Measurements from ENCODE around the gene NAT9. TPM values are rescaled to one million over a fixed set of nuclear protein-coding genes. Genes with fewer than 3 reads are reported as not detected.
A peak's percentile ranks its signal among the peaks of the same experiment; 100 is the strongest.

The NAT9 gene
- total RNA-seq, 1 experiment from 2014 or later: 21.9 TPM

- DNase-seq (ENCODE audit: low read depth): peak; percentile 66
These were observed 4.5 kb upstream of the NAT9 start for GRCh38 chr17:74780443-74781238.

- no peak for DNase-seq (ENCODE audit: low read depth)
These were observed 3.8 kb upstream of the NAT9 start for GRCh38 chr17:74779948-74780400.

DNA sequence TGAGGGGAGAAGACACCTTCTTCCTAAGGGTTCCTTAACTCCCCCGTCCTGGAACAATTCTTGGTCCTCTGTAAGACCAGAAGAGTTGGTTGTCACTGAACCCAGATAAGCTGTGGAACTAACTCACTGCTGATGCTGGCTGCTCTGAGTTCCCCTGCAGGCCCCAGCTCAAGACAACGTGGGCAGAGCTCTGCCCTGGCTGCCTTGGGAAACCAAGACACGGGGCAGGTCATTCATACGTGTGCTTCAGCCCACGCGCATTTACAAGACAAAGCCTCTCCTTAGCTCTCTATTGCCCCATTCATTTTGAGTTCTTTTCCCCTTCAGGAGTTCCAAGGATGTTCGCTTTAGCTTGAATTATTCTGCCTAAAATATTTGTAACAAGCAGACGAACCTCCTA, 3.4 kb upstream of the NAT9 start:
- no peak for DNase-seq (ENCODE audit: low read depth)

DNA sequence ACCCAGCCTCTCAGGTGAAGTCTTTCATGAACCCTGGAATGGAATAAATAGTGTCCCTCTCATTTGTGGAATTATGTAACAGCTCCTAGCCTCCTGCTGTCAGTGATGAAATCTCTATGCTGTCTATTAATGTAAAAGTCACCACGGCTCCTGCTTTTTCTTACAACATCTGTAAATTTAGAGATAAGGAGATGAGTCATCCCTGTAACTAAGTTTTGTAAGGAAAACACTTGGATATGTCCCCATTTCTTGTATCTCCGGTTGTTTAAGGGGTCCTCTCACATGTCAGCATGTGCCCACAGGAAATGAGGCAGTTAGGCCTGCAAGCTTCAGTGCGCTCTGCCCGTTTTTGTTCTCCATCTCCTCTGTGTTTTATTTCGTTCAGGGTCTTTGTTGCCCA, 2.8 kb upstream of the NAT9 start:
- DNase-seq (ENCODE audit: low read depth): no peak

- DNase-seq (ENCODE audit: low read depth): no peak
These were observed 1.9 kb upstream of the NAT9 start for GRCh38 chr17:74777901-74778515.

DNA sequence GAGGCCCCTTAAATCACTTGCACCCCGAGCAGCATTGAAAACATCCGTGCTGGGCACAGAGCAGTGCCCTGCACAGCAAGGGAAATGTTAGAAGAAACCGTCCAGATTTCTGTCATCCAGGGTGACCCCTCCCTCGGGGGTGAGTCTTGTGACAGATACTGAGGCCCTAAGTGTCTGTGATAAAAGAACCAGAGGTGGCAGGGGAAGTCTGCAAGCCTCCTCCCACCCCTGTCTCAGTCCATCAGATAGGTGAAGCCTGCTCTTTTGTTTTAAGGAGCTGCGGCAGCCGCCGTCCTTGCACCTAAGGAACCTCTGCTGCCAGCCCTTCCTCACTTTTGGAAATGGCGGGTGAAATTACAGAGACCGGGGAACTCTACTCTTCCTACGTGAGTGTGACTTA, 845 bp upstream of the NAT9 start:
- DNase-seq (ENCODE audit: low read depth): no peak

- DNase-seq (ENCODE audit: low read depth): no peak
These were observed 619 bp downstream of the NAT9 start for GRCh38 chr17:74775409-74776043.

DNA sequence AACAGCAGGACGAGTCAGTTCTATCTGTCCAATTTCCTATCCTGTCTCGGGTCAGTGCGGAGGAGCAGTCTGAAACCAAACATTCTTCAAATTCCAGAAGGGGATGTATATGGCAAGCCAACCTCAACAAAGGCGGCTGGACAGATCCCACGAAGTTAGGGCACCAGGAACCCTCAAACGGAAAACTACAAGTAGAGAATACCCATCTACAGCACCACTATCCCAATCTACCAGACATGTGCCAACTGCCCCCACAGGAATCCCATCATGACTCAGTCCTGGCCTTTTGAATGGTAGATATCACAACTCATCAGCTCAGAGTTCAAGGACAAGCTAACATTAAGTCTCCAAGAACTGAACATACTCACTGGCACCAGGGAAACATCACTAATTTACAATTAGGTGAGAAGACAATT, 2.3 kb downstream of the NAT9 start:
- DNase-seq (ENCODE audit: low read depth): peak; percentile 50

DNA sequence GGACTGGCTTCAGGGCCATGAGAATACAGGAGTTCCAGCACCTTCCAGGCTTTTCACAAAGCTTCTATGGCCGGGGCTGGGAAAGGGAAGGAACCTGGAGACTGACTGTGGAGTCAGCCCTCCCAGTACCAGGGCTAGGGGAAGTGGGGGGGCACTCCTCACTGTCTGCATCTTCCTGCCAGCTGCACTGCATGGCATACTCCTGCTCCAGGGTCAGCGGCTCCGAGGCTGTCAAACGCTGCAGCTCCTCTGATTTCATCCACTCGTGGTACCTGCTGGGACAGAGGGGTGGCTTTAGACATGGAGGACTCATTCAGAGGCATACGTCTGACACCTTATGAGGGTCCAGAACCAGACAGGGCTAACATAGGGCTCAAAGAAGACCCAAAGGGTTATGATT, 2.7 kb downstream of the NAT9 start:
- DNase-seq (ENCODE audit: low read depth): no peak

DNA sequence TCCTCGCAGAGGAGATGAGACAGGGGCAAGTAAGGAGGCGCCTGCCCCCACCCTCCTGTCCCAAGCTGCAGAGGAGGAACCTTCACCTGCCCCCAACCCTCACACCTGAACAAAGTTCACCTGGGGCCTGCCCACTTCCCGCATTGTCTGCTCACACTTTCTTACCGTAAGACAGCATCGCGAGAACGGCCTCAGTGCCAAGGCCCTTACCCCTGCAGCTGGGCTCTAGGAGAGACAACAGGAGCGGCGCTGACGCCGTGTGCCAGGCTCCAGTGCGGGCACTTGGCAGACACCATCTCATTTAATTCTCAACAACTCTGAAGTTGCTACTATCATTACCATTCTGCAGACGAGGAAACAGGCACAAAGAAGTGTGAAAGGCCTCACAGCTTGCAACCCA, 4.1 kb downstream of the NAT9 start:
- no peak for DNase-seq (ENCODE audit: low read depth)

- no peak for DNase-seq (ENCODE audit: low read depth)
These were observed 4.7 kb downstream of the NAT9 start for GRCh38 chr17:74771319-74771914.

- DNase-seq (ENCODE audit: low read depth): no peak
These were observed 5.4 kb downstream of the NAT9 start for GRCh38 chr17:74770498-74771318.

DNA sequence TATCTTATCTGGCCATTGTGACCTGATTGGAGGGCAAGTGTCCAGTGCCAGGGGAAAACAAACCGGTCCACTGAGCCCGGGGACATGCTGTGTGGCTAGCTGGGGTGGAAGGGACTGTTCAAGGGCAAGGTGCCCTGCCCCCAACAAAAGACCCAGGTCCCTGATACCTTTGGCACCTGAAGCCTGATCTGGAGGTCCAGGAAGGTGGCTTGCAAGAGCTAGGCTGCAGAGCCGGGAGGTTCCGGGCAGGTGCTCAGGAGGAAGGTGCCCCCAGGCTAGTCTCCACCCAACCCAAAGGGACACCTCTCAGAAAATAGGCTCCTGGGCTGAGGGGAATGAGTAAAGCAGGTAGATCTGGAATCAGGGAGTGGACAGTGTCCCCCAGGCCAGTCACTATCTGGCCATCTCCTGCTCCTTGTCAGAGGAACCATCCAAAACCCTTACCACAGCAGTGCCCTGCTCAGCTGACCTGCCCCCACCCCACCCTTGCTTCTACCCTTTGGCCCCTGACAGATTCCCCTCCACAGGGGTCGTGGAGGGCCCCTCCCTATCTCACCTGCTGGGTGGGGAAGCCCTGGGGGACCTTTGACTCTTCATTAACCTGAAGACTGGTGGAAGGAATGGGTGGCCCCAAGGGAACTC, 6.2 kb downstream of the NAT9 start:
- no peak for DNase-seq (ENCODE audit: low read depth)

DNA sequence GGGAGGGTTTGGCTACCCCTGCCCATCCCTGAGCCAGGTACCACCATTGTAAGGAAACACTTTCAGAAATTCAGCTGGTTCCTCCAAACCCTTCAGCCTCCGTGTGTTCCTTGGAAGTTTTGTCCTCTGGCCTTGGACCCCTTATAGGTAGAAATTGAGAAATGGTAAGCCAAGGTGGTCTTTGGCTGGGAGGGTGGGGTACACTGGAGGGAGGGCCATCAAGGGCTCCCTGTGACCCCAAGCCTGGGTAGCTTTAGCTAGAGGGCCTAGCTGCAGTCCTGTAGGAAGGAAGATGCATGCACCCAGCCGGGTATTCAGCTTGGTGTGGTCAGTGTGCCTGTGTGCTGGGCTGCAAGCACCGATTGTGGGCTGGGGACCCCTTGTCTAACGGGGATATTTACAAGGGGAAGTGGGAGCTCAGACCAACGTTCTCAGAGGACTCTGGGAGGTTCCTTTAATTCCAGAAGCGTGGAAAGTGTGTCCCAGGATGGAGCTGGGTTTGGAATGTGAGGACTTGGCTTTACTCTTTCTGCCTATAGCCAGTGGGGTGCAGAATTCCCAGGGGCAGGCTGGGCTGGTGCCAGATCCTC, 6.8 kb downstream of the NAT9 start:
- no peak for DNase-seq (ENCODE audit: low read depth)

- no peak for DNase-seq (ENCODE audit: low read depth)
These were observed 7.4 kb downstream of the NAT9 start for GRCh38 chr17:74768763-74769114.

- DNase-seq (ENCODE audit: low read depth): peak; percentile 68
These were observed 7.9 kb downstream of the NAT9 start for GRCh38 chr17:74768069-74768762.

DNA sequence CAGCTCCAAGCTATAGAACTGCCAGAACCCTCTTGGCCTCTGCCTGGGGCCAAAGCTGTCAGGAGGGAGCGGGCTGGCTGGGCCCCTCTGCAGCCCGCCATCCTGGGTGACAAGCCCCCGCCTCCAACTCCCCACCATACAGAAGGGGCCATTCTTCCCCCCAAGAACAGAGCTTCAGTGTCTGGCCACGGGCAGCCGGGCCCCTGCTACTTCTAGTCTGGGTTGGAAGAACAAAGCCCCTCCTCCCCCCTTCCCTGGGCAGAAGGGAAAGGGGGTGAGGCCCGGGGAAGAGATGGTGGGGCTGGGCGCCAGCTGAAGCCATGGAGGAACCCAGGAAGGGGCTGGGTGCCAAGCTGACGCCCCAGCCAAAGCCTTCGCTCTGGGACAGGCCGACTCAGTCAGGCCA, 9.0 kb downstream of the NAT9 start:
- DNase-seq (ENCODE audit: low read depth): no peak

DNA sequence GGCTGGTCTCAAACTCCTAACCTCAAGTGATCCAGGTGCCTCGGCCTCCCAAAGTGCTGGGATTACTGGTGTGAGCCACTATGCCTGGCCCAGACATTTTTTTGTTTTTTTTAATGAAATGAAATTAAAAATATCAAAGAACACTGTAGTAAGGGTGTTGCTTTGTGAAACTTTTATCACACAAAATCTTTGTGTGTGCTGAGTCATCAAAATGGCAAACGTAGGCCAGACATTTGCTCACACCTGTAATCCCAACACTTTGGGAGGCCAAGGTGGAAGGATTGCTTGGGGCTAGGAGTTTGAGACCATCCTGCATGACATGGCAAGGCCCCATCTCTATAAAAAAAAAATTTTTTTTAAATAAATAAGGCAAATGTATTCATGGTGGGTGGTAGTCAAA, 9.7 kb downstream of the NAT9 start:
- no peak for DNase-seq (ENCODE audit: low read depth)

DNA sequence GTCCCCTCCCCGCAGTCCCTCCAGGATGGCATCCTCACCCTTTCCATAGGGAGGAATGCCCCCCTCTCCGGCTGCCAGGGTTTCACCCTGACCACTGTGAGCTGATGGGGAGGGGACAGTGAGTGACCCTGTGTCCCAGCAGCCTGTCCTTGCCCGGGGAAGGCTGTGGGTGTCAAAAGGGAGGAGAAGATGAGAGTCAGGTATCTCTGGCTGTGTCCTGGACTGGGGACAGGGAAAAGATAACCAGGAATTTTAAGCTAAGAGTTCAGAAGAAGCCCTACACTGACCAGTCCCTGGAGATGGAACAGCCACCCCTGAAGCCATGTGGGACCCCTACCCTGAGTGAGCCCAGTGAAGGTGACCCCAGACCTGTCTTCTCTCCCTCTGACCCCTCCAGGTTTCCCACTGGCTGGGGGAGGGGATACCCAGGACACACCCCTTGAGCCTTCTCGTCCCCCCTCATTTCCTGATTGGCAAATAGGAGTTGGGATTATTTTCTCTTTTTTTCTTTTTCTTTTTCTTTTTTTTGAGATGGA, 11.3 kb downstream of the NAT9 start:
- no peak for DNase-seq (ENCODE audit: low read depth)
